Pancreas (tissue), 10 donors: ENCODE results near the gene HMGCL. TPM values are rescaled to one million over a fixed set of nuclear protein-coding genes. Genes with fewer than 3 reads are reported as not detected.

Experiments
- ATAC-seq, 4 donors: fragments of 200-7000 bp; cut with Tn5 transposase; one replicate each; pipeline versions ENCODE4 v1.8.0 to v1.9.1; 2020; ENCODE audit warnings: mild to moderate bottlenecking in 4 of 4, moderate library complexity in 4 of 4
- DNase-seq, 6 donors: peaks; one replicate each; pipeline ENCODE4 v3.0.0-alpha.2; 2020
- FAIRE-seq: peaks from 2 replicates; lab custom pipeline; 2012; peaks lifted over from hg19 to GRCh38; lab: Jason Lieb, UNC
- H3K27ac ChIP-seq, 4 donors: fragments of 200-600 bp; sonication (generic); 1 replicate in 3 of 4; 2 replicates in 1 of 4; pipeline versions ENCODE4 v1.5.0 to v1.8.0; 2020
- H3K27me3 ChIP-seq, 4 donors: fragments of 200-600 bp; one replicate each; pipeline ENCODE4 v1.8.0; 2021
- H3K36me3 ChIP-seq, 3 donors: fragments of 200-600 bp; sonication (generic) in 1 of 3; one replicate each; pipeline versions ENCODE4 v1.5.0 to v1.8.0; 2020 to 2021
- H3K4me1 ChIP-seq, 3 donors: fragments of 200-600 bp; one replicate each; pipeline ENCODE4 v1.8.0; 2021
- H3K4me3 ChIP-seq, 4 donors: fragments of 200-600 bp; sonication (generic) in 2 of 4; one replicate each; pipeline versions ENCODE4 v1.5.0 to v1.8.0; 2020 to 2021
- H3K9me3 ChIP-seq, 4 donors: fragments of 200-600 bp; one replicate each; pipeline ENCODE4 v1.8.0; 2021
- CTCF ChIP-seq, 4 donors: fragments of 200-600 bp; sonication (generic) in 3 of 4; IDR thresholded peaks; one replicate each; pipeline versions ENCODE4 v1.5.0 to v1.8.0; 2021; ENCODE audit warnings: antibody characterized with exemption in 4 of 4
- WGBS, 2 donors: extraction: QIAGEN DNeasy Blood & Tissue Kit; methylation state at CpG; one replicate each; pipeline ENCODE4 v1.1.7; 2013; 5-methylcytosine and 5-hydroxymethylcytosine counted together
- intact Hi-C, 3 donors: fragments of 100-400 bp; cut with DNase I; formaldehyde crosslinking; loops; one replicate each; pipeline versions ENCODE4 v1.11.1 to v1.14.2; 2022
- polyA plus RNA-seq, 2 donors: library from polyadenylated mRNA; stranded (reverse); fragments of 200-250 nt; gene quantifications; one replicate each; pipeline ENCODE4 v1.2.3, GENCODE V29; 2013
- total RNA-seq, 6 donors: library from RNA; stranded (reverse); fragmentation: NEBNext Ultra II Directional in 4 of 6; extraction: Animal tissue kit (Norgen Biotek cat#: 25700) in 4 of 6; gene quantifications; one replicate each; pipeline versions ENCODE4 v1.2.1 to v1.2.4, GENCODE V29; 2021 to 2023
- donor health status: healthy with polysubstance abuse.
- donor health status: DM: no; HTN: no; CAD: no; lungs with moderate emphysema.
- donor health status: DM: no; HTN: no; CAD: no.
- donor health status: control.
- donor health status: control.
- donor health status: Bipolar disorder and iron deficiency.
- donor health status: DM: yes; HTN: yes; CAD: no.
- donor health status: DM: no; HTN: no; CAD: no.
- donor health status: DM: no; HTN: no; CAD: no.
- donor health status: DM: yes; HTN: yes; CAD: no.

Gene HMGCL
- total and polyA plus RNA-seq, 8 donors = 16.2 to 27.0 (median 17.3) TPM

- intact Hi-C loops = loop anchor here in 2 of 3 donors (10.0 kb wide), 2 partner anchors 85 to 135 kb away; partner anchors contain the start of genes CNR2 (in 1 of the 2) and FUCA1 (in 1 of the 2)
- TF ChIP-seq CTCF (IDR thresholded peaks at IDR 0.05) = no peak
- Histone ChIP-seq H3K4me3 (peak overlapping the region in 1 of 4 donors; percentile 88), H3K36me3 (no peaks in the 10 kb centered on the region), H3K9me3 (no peaks in the 10 kb centered on the region), H3K27ac (no peak overlapping the region), H3K27me3 (no peaks in the 10 kb centered on the region), H3K4me1 (peaks cover 9 to 24% (median 16%) of the 10 kb centered on the region in 3 donors)
- no peak for DNase-seq
- 59 to 71% methylated on average over 3 of the region's 3 CpGs for WGBS, 2 donors
- no peak for ATAC-seq
- FAIRE-seq = no peak
Observed at GRCh38 chr1:23779826-23780371, 45.3 kb downstream of the HMGCL start.

GRCh38 chr1:23777979-23778814 lies 47.0 kb downstream of the HMGCL start, which contains the start of gene PITHD1:
Gene PITHD1, plus strand, starts transcription at chr1:23778418. Its CDS starts 98 bp downstream, at chr1:23778516.
- no peaks in the 10 kb centered on the region for H3K9me3 ChIP-seq
- TF ChIP-seq CTCF (IDR thresholded peaks at IDR 0.05) = no peak

GRCh38 chr1:23776217-23776616 lies 49.0 kb downstream of the HMGCL start:
- 36 to 43% methylated on average over 2 of the region's 2 CpGs for WGBS, 2 donors
- no peaks in the 10 kb centered on the region for H3K36me3 ChIP-seq
- no peak for ATAC-seq
- H3K4me1 ChIP-seq = peaks cover 9 to 24% (median 16%) of the 10 kb centered on the region in 3 donors
- FAIRE-seq = no peak
- DNase-seq = no peak
- intact Hi-C loops = loop anchor here in 2 of 3 donors (10.0 kb wide), 2 partner anchors 89 to 139 kb away; partner anchors contain the start of genes CNR2 (in 1 of the 2) and FUCA1 (in 1 of the 2)
- no peak overlapping the region for H3K4me3 ChIP-seq
- H3K9me3 ChIP-seq = no peaks in the 10 kb centered on the region
- H3K27me3 ChIP-seq = no peaks in the 10 kb centered on the region
- H3K27ac ChIP-seq = no peak overlapping the region
- TF ChIP-seq CTCF (IDR thresholded peaks at IDR 0.05) = no peak

More at GRCh38 chr1:23777979-23778814, 47.0 kb downstream of the HMGCL start, which contains the start of gene PITHD1:
- Histone ChIP-seq H3K4me3 (peak within 1 kb of the TSS; percentile 45 to 92 (median 89)), H3K36me3 (no peaks in the 10 kb centered on the region), H3K27me3 (no peaks in the 10 kb centered on the region), H3K4me1 (peaks cover 9 to 24% (median 16%) of the 10 kb centered on the region in 3 donors), H3K27ac (peak within 1 kb of the TSS; percentile 72 to 90 (median 83))
- intact Hi-C loops = loop anchor here in 2 of 3 donors (10.0 kb wide), 2 partner anchors 87 to 137 kb away; partner anchors contain the start of genes CNR2 (in 1 of the 2) and FUCA1 (in 1 of the 2)
- DNase-seq = peak; percentile 79 to 95 (median 84)
- FAIRE-seq = no peak
- WGBS, 2 donors = 0% methylated on average over 65 to 89 of the region's 91 CpGs
- peak; percentile 90 to 94 (median 90) for ATAC-seq

- FAIRE-seq (no peak), DNase-seq (no peak), ATAC-seq (no peak)
- TF ChIP-seq CTCF (IDR thresholded peaks at IDR 0.05) = no peak
- Histone ChIP-seq H3K36me3 (no peaks in the 10 kb centered on the region), H3K4me1 (peaks cover 5 to 15% (median 8%) of the 10 kb centered on the region in 3 donors), H3K9me3 (no peaks in the 10 kb centered on the region), H3K4me3 (no peak overlapping the region), H3K27me3 (no peaks in the 10 kb centered on the region), H3K27ac (no peak overlapping the region)
- 65 to 68% methylated on average over 6 of the region's 6 CpGs for WGBS, 2 donors
- intact Hi-C loops = loop anchor here in 2 of 3 donors (10.0 kb wide), 2 partner anchors 90 to 140 kb away; partner anchors contain the start of genes CNR2 (in 1 of the 2) and FUCA1 (in 1 of the 2)
Observed at GRCh38 chr1:23774174-23774880, 50.9 kb downstream of the HMGCL start.
